GM19193 (cell line): ENCODE results near the gene ADH7.

Experiments used
- POLR2A ChIP-seq: IDR thresholded peaks from 4 replicates; pipeline ENCODE4 v1.6.1; 2011; ENCODE audit not compliant: insufficient read depth, insufficient read length; ENCODE audit errors: extremely low read depth

The ADH7 gene

GRCh38 chr4:99438405-99438780, 3.3 kb upstream of the ADH7 start:
- TF ChIP-seq POLR2A = no peak

- TF ChIP-seq POLR2A = no peak
Measured at GRCh38 chr4:99437723-99438404, 2.7 kb upstream of the ADH7 start.

- TF ChIP-seq POLR2A = no peak
Measured at GRCh38 chr4:99436976-99437722, 2.0 kb upstream of the ADH7 start.

- no peak for TF ChIP-seq POLR2A
Measured at GRCh38 chr4:99436462-99436861, 1.3 kb upstream of the ADH7 start.

GRCh38 chr4:99430106-99430505, 5.0 kb downstream of the ADH7 start:
- TF ChIP-seq POLR2A = no peak

- TF ChIP-seq POLR2A = no peak
Measured at GRCh38 chr4:99417125-99417524, 18.0 kb downstream of the ADH7 start.

- TF ChIP-seq POLR2A = no peak
Measured at GRCh38 chr4:99414401-99414800, 20.7 kb downstream of the ADH7 start.

- TF ChIP-seq POLR2A = no peak
Measured at GRCh38 chr4:99413140-99413539, 22.0 kb downstream of the ADH7 start.

GRCh38 chr4:99411041-99411440, 24.1 kb downstream of the ADH7 start:
- no peak for TF ChIP-seq POLR2A

GRCh38 chr4:99410075-99410474, 25.1 kb downstream of the ADH7 start:
- TF ChIP-seq POLR2A = no peak

GRCh38 chr4:99408346-99408745, 26.8 kb downstream of the ADH7 start:
- TF ChIP-seq POLR2A = no peak

GRCh38 chr4:99405433-99406115, 29.6 kb downstream of the ADH7 start:
- no peak for TF ChIP-seq POLR2A

- TF ChIP-seq POLR2A = no peak
Measured at GRCh38 chr4:99404595-99405287, 30.4 kb downstream of the ADH7 start.

- TF ChIP-seq POLR2A = no peak
Measured at GRCh38 chr4:99403380-99404184, 31.6 kb downstream of the ADH7 start.
